ENCODE measurements around the gene CALHM4. TPM values are rescaled to one million over a fixed set of nuclear protein-coding genes. Genes with fewer than 3 reads are reported as not detected.
A peak's percentile ranks its signal among the peaks of the same experiment; 100 is the strongest.

CALHM4 gene
- total and polyA plus RNA-seq, 2 of the 4 experiments (the other 2 are of a cell fraction): 0.07 TPM; not detected in 1

DNA sequence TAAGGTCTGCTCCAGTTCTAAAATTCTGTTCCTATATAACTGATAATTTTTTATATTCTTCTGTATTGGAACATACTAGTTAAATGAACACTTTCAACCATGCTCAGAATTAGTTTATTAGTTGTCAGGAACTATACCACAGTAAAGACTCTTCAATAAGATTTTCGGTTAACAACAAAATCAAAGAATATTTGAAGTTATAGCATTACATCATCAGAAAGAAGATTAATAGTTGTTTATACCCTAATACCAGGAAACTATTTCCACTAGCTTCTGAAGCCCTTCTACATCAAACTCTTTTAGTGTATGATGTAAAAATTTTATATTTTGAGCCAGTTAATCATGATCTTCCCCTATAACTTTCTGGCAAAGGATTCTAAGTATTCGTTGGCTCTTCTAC, 6.6 kb downstream of the CALHM4 start:
- Histone ChIP-seq H3K9ac (ENCODE audit: low read depth, low read length) (no peak overlapping the region), H3K9me3 (ENCODE audit: control insufficient read depth, insufficient read depth, low read length) (no peaks in the 10 kb centered on the region), H3K4ac (ENCODE audit: low read depth, low read length) (no peak overlapping the region), H3K23ac (ENCODE audit: low read depth, low read length) (no peak overlapping the region), H3K27me3 (ENCODE audit: control insufficient read depth, insufficient read depth, low read length) (no peaks in the 10 kb centered on the region), H2BK120ac (ENCODE audit: low read depth, low read length) (0 out of 2 replicates have a peak overlapping the region, but pooled peaks have one; percentile 44), H2AFZ (replicated peaks; ENCODE audit: low read length, poor library complexity) (no peak overlapping the region), H3K9me1 (ENCODE audit: insufficient read depth, low read length) (no peaks in the 10 kb centered on the region), H2BK5ac (ENCODE audit: low read depth, low read length, poor library complexity, severe bottlenecking) (no peak overlapping the region), H3K79me1 (ENCODE audit: low read depth in 1 of 2, low read length in 2 of 2) (no peaks in the 10 kb centered on the region), H3K18ac (ENCODE audit: low read depth, low read length) (no peak overlapping the region), H2AK9ac (replicated peaks; ENCODE audit: low read depth, low read length, poor library complexity) (no peak overlapping the region), H3K14ac (replicated peaks; ENCODE audit: low read depth, low read length) (no peak overlapping the region), H2BK20ac (ENCODE audit: low read depth, low read length) (peak overlapping the region; percentile 43; the same call in 1 of the 2 replicates), H4K91ac (ENCODE audit: insufficient read depth, low read depth, low read length) (no peak overlapping the region), H3K27ac (ENCODE audit: insufficient read depth, low read length) (no peak overlapping the region), H3K36me3 (ENCODE audit: control insufficient read depth, insufficient read depth, low read length) (no peaks in the 10 kb centered on the region), H2AK5ac (ENCODE audit: low read depth, low read length) (no peak overlapping the region), H4K20me1 (ENCODE audit: insufficient read depth, low read length) (no peaks in the 10 kb centered on the region), H2BK15ac (ENCODE audit: low read depth, low read length) (no peak overlapping the region), H3K4me2 (ENCODE audit: low read depth, low read length) (no peak overlapping the region), H3K4me1 (ENCODE audit: control insufficient read depth, insufficient read depth, low read length) (peaks cover 13% of the 10 kb centered on the region), H4K5ac (ENCODE audit: low read depth, low read length) (no peak overlapping the region), H4K8ac (ENCODE audit: low read depth in 2 of 2, low read length in 2 of 2) (peak overlapping the region in 1 of 2 experiments; percentile 23; a peak in 1 of 4 replicates), H3K56ac (ENCODE audit: extremely low read depth, insufficient read depth, low read length) (no peak overlapping the region), H3K4me3 (ENCODE audit: insufficient read depth, low read depth, low read length) (no peak overlapping the region)
- ATAC-seq (ENCODE audit: low read depth) (no peak), DNase-seq (no peak)
- intact Hi-C loops (cut with micrococcal nuclease): loop anchor here (2.0 to 5.0 kb wide), 4 partner anchors 113 to 343 kb away; partner anchors contain the start of gene TSPYL1
- WGBS, 2 experiments (ENCODE audit: extremely low coverage in 2 of 2, insufficient read length in 1 of 2): no CpG with 5 or more reads among the region's 2 CpGs
- ChIA-PET CTCF (interaction anchor here (1.2 to 4.3 kb wide), 10 partner anchors 11 to 343 kb away, joined by 4 to 22 read pairs (median 9); partner anchors contain the start of genes CALHM5, RWDD1 and TSPYL1), POLR2A (ENCODE audit: unreplicated experiment) (no interaction called here)
- dilution Hi-C loops (cut with HindIII; ENCODE audit: low sequenced_read_pairs, unreplicated experiment): no loop called here
- no peak for TF ChIP-seq MAFK (IDR thresholded peaks at IDR 0.05; ENCODE audit: low read depth, low read length)
- no peak for TF ChIP-seq RFX5 (IDR thresholded peaks at IDR 0.05; ENCODE audit: low read depth, low read length)
- no peak for TF ChIP-seq BHLHE40 (IDR thresholded peaks at IDR 0.05; ENCODE audit: low read depth, low read length)
- TF ChIP-seq, protein P1, sequence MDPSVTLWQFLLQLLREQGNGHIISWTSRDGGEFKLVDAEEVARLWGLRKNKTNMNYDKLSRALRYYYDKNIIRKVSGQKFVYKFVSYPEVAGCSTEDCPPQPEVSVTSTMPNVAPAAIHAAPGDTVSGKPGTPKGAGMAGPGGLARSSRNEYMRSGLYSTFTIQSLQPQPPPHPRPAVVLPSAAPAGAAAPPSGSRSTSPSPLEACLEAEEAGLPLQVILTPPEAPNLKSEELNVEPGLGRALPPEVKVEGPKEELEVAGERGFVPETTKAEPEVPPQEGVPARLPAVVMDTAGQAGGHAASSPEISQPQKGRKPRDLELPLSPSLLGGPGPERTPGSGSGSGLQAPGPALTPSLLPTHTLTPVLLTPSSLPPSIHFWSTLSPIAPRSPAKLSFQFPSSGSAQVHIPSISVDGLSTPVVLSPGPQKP (IDR thresholded peaks at IDR 0.05; ENCODE audit: borderline replicate concordance, low read depth, low read length): no peak
- TF ChIP-seq MAZ (IDR thresholded peaks at IDR 0.05; ENCODE audit: borderline replicate concordance, low read depth, low read length): no peak
- no peak for TF ChIP-seq RCOR1 (IDR thresholded peaks at IDR 0.05; ENCODE audit: insufficient replicate concordance, low read length)
- no TSS peak for BruUV-seq (replicated peaks)
- in situ Hi-C loops (cut with MboI; ENCODE audit: low sequenced_read_pairs): loop anchor here (5.0 kb wide), 1 partner anchor 293 kb away; no protein-coding TSS in a partner anchor
